ENCODE data around the gene LEFTY1.

DNA sequence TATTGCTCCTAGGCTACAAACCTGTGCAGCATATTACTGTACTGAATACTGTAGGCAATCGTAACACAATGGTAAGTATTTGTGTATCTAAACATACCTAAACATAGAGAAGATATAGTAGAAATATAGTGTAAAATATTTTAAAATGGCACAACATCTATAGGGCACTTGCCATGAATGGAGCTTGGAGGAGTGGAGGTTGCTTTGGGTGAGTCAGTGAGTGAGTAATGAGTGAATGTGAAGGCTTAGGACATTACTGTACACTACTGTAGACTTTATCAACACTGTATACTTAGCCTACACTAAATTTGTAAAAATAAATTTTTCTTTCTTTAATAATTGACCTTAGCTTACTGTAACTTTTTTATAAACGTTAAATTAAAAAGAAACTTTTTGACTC lies 44.1 kb upstream of the LEFTY1 start:
- TF ChIP-seq FOSL1 (IDR thresholded peaks at IDR 0.05; ENCODE audit: low read depth) (no peak), CTCF (IDR thresholded peaks at IDR 0.05 in 2 of 3, conservative IDR thresholded peaks at IDR 0.05 in 1 of 3; ENCODE audit: borderline replicate concordance in 1 of 3, insufficient read depth in 1 of 3, low read depth in 2 of 3, low read length in 2 of 3) (no peak), POLR2AphosphoS5 (IDR thresholded peaks at IDR 0.05; ENCODE audit: low read depth, low read length) (no peak)

Measured in HCT116 (cell line).